Adrenal gland (tissue), 5 donors: ENCODE data around the gene AP2S1.

ENCODE experiments used
- CTCF ChIP-seq, 6 experiments: fragments of 450-650 bp in 4 of 6; fragments of 200-600 bp in 2 of 6; sonication (generic) in 1 of 6; IDR thresholded peaks; 1 replicate in 5 of 6; 2 replicates in 1 of 6; pipeline versions ENCODE4 v1.5.1 to v1.8.0; 2016 to 2021; ENCODE audit warnings: antibody characterized with exemption in 6 of 6, mild to moderate bottlenecking in 2 of 6, moderate library complexity in 1 of 6
- POLR2A ChIP-seq, 2 donors: fragments of 450-650 bp; IDR thresholded peaks; one replicate each; pipeline ENCODE4 v1.6.1; 2017; ENCODE audit warnings: antibody characterized with exemption in 2 of 2, mild to moderate bottlenecking in 2 of 2, moderate library complexity in 1 of 2
- donor health status: DM: no; HTN: no; CAD: no.

- TF ChIP-seq POLR2A (IDR thresholded peaks at IDR 0.05) (no peak), CTCF (IDR thresholded peaks at IDR 0.05) (no peak)
These were observed 61.7 kb downstream of the AP2S1 start for GRCh38 chr19:46788968-46789338.
